ENCODE measurements around the gene PLCD3.

PLCD3 gene

GRCh38 chr17:45149669-45150664 is 17.7 kb upstream of the PLCD3 start:
- DNase-seq (ENCODE audit: low spot score): peak; percentile 57

GRCh38 chr17:45149037-45149668 is 16.8 kb upstream of the PLCD3 start:
- DNase-seq (ENCODE audit: low spot score): peak; percentile 85

GRCh38 chr17:45148183-45149036 is 16.1 kb upstream of the PLCD3 start, which contains the start of gene HEXIM1:
Gene HEXIM1, plus strand, starts transcription at chr17:45148475. Its CDS starts 716 bp downstream, at chr17:45149191.
- peak; percentile 100 for DNase-seq (ENCODE audit: low spot score)

- peak; percentile 93 for DNase-seq (ENCODE audit: low spot score)
Measured at GRCh38 chr17:45147581-45148182, 15.4 kb upstream of the PLCD3 start.

GRCh38 chr17:45146890-45147580 is 14.7 kb upstream of the PLCD3 start:
- DNase-seq (ENCODE audit: low spot score): no peak

GRCh38 chr17:45146592-45146889 is 14.2 kb upstream of the PLCD3 start:
- DNase-seq (ENCODE audit: low spot score): no peak

- DNase-seq (ENCODE audit: low spot score): no peak
Measured at GRCh38 chr17:45146166-45146565, 13.9 kb upstream of the PLCD3 start.

GRCh38 chr17:45145035-45145389 is 12.7 kb upstream of the PLCD3 start:
- no peak for DNase-seq (ENCODE audit: low spot score)

GRCh38 chr17:45144199-45145034 is 12.1 kb upstream of the PLCD3 start:
- no peak for DNase-seq (ENCODE audit: low spot score)

- peak; percentile 67 for DNase-seq (ENCODE audit: low spot score)
Measured at GRCh38 chr17:45143767-45144198, 11.5 kb upstream of the PLCD3 start.

GRCh38 chr17:45143094-45143670 is 10.9 kb upstream of the PLCD3 start:
- no peak for DNase-seq (ENCODE audit: low spot score)

- DNase-seq (ENCODE audit: low spot score): no peak
Measured at GRCh38 chr17:45139533-45139920, 7.2 kb upstream of the PLCD3 start.

- no peak for DNase-seq (ENCODE audit: low spot score)
Measured at GRCh38 chr17:45138911-45139532, 6.7 kb upstream of the PLCD3 start.

GRCh38 chr17:45137561-45138305 is 5.4 kb upstream of the PLCD3 start:
- DNase-seq (ENCODE audit: low spot score): no peak

- DNase-seq (ENCODE audit: low spot score): no peak
Measured at GRCh38 chr17:45136846-45137560, 4.7 kb upstream of the PLCD3 start.

GRCh38 chr17:45135978-45136791 is 3.9 kb upstream of the PLCD3 start:
- no peak for DNase-seq (ENCODE audit: low spot score)
